Ovary (tissue), 9 donors: ENCODE results near the gene CHST4. TPM values are rescaled to one million over a fixed set of nuclear protein-coding genes. Genes with fewer than 3 reads are reported as not detected.
"Not testable (repeated sequence)": the region's sequence is repeated elsewhere in the genome, so short reads cannot be mapped to it uniquely, and the experiment has no call there.

ENCODE experiments used
- DNase-seq, 5 donors: peaks; one replicate each; pipeline ENCODE4 v3.0.0-alpha.2; 2019 to 2020
- H3K27ac ChIP-seq, 2 donors: fragments of 200-600 bp; one replicate each; pipeline versions ENCODE4 v1.5.1 to v1.8.0; 2019 to 2022
- H3K27me3 ChIP-seq: fragments of 200-600 bp; one replicate; pipeline ENCODE4 v1.8.0; 2022
- H3K36me3 ChIP-seq: fragments of 200-600 bp; sonication (generic); one replicate; pipeline ENCODE4 v1.5.1; 2019
- H3K4me1 ChIP-seq: one replicate; pipeline ENCODE4 v1.8.1; 2013; ENCODE audit warnings: mild to moderate bottlenecking, moderate library complexity; ENCODE audit not compliant: insufficient read depth
- H3K4me3 ChIP-seq: fragments of 200-600 bp; sonication (generic); one replicate; pipeline ENCODE4 v1.5.1; 2017
- H3K9me3 ChIP-seq, 2 donors: fragments of 200-600 bp in 1 of 2; sonication (generic) in 1 of 2; one replicate each; pipeline versions ENCODE4 v1.5.1 to v1.8.1; 2013 to 2019; ENCODE audit warnings: mild to moderate bottlenecking in 1 of 2, moderate library complexity in 1 of 2
- EP300 ChIP-seq: sonication (generic); formaldehyde crosslinking; IDR thresholded peaks from one replicate; pipeline ENCODE4 v1.6.1; 2017; ENCODE audit warnings: antibody characterized with exemption
- POLR2A ChIP-seq: fragments of 450-650 bp; IDR thresholded peaks from one replicate; pipeline ENCODE4 v1.6.1; 2017; ENCODE audit warnings: antibody characterized with exemption, mild to moderate bottlenecking, moderate library complexity
- WGBS, 3 donors: extraction: QIAGEN DNeasy Blood & Tissue Kit in 1 of 3; methylation state at CpG; one replicate each; pipeline versions ENCODE4 v1.1.5 to v1.1.7; 2013 to 2017; 5-methylcytosine and 5-hydroxymethylcytosine counted together
- intact Hi-C, 4 donors: fragments of 100-400 bp; cut with DNase I; formaldehyde crosslinking; loops; one replicate each; pipeline versions ENCODE4 v1.11.0 to v1.15.1; 2022 to 2023
- polyA plus RNA-seq, 2 donors: library from polyadenylated mRNA; stranded (reverse); fragments of 200-250 nt in 1 of 2; fragments of 350-450 nt in 1 of 2; fragmentation: Illumina TruSeq in 1 of 2; extraction: RNeasy Lipid Tissue Mini Kit (QIAGEN cat#74804) in 1 of 2; gene quantifications; one replicate each; pipeline ENCODE4 v1.2.3, GENCODE V29; 2013 to 2014
- total RNA-seq, 7 donors: library from RNA; depleted of rRNA in 2 of 7; stranded (reverse); fragments of >200 nt in 2 of 7; fragmentation: NEBNext Ultra II Directional in 3 of 7; extraction: Animal tissue kit (Norgen Biotek cat#: 25700) in 3 of 7; gene quantifications; one replicate each; pipeline versions ENCODE4 v1.1.0 to v1.2.4, GENCODE V29; 2016 to 2023
- TF ChIP-seq, protein P1 (sequence below), 3 donors: fragments of 450-650 bp in 2 of 3; fragments of 200-600 bp in 1 of 3; IDR thresholded peaks; one replicate each; pipeline versions ENCODE4 v1.5.1 to v1.8.0; 2016 to 2022; ENCODE audit warnings: antibody characterized with exemption in 3 of 3, mild to moderate bottlenecking in 1 of 3
- donor health status: DM: no; HTN: no; CAD: no; lungs with moderate emphysema.
- donor health status: DM: no; HTN: no; CAD: no.
- donor health status: Bipolar disorder and iron deficiency.
- donor health status: DM: yes; HTN: yes; CAD: no.
- donor health status: DM: no; HTN: no; CAD: no.
- donor health status: DM: yes; HTN: yes; CAD: no.

The CHST4 gene
- total and polyA plus RNA-seq, 9 donors = 0.05 to 4.0 (median 0.43) TPM; not detected in 3

DNA sequence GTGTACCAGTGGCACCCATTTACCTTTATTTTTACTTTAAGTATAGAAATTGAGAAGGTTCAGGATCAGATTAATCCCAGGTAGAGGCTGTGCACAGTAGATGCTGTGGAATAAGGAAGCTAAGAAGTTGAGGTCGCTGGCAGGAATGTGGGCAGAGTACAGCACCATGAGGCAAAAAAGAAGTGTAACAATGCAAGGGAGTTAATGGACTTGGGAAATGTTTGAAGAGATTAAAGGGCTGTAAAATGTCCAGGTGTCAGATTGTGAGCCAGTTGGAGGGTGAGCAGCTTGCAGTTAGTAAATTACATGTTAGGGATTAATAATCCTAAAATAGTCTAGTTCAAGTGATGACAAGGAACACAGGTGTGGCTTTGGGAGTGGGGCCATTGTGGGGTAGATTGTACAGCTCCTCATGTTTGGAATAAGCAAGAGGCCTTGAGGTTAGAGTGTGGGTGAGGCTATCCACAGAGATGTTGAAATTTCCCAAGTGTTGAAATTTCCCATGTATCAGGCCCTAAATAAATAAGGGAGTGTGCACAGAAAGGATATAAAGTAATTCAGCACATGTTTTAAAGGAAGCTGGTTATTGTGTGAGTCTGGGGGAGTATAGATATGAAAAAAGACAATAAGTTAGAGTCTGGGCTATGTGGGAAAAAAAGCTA, 29.1 kb downstream of the CHST4 start:
- no peaks in the 10 kb centered on the region for H3K9me3 ChIP-seq
- H3K36me3 ChIP-seq = no peaks in the 10 kb centered on the region
- no peak for DNase-seq
- no peaks in the 10 kb centered on the region for H3K27me3 ChIP-seq
- 73 to 90% (median 81%) methylated on average over 1 of the region's 1 CpG for WGBS, 3 donors
- no peak overlapping the region for H3K27ac ChIP-seq
- no peak overlapping the region for H3K4me3 ChIP-seq
- no peaks in the 10 kb centered on the region for H3K4me1 ChIP-seq
- intact Hi-C loops = no loop called here
- TF ChIP-seq POLR2A (no peak), EP300 (no peak)
- TF ChIP-seq, protein P1, sequence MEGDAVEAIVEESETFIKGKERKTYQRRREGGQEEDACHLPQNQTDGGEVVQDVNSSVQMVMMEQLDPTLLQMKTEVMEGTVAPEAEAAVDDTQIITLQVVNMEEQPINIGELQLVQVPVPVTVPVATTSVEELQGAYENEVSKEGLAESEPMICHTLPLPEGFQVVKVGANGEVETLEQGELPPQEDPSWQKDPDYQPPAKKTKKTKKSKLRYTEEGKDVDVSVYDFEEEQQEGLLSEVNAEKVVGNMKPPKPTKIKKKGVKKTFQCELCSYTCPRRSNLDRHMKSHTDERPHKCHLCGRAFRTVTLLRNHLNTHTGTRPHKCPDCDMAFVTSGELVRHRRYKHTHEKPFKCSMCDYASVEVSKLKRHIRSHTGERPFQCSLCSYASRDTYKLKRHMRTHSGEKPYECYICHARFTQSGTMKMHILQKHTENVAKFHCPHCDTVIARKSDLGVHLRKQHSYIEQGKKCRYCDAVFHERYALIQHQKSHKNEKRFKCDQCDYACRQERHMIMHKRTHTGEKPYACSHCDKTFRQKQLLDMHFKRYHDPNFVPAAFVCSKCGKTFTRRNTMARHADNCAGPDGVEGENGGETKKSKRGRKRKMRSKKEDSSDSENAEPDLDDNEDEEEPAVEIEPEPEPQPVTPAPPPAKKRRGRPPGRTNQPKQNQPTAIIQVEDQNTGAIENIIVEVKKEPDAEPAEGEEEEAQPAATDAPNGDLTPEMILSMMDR (IDR thresholded peaks at IDR 0.05) = no peak

DNA sequence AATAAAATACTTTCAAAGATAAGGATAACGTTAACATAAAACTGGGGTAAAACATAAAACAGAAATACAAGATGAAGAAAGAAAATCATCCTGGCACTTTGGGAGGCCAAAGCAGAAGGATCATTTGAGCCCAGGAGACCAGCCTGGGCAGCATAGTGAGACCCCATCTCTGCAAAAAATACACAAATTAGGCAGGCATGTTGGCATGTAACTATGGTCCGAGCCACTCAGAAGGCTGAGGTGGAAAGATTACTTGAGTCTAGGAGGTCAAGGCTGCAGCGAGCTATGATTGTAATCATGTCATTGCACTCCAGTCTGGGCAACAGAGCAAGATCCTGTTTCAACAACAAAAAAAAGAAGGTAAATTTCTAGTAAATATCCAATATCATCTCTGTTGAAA, 31.1 kb downstream of the CHST4 start:
- no peaks in the 10 kb centered on the region for H3K36me3 ChIP-seq
- H3K27me3 ChIP-seq = no peaks in the 10 kb centered on the region
- no peaks in the 10 kb centered on the region for H3K4me1 ChIP-seq
- H3K4me3 ChIP-seq = no peak overlapping the region
- TF ChIP-seq EP300 (no peak), POLR2A (no peak)
- TF ChIP-seq, protein P1 (IDR thresholded peaks at IDR 0.05) = no peak
- 67 to 76% (median 71%) methylated on average over 3 of the region's 3 CpGs for WGBS, 3 donors
- intact Hi-C loops = no loop called here
- H3K27ac ChIP-seq = no peak overlapping the region
- no peaks in the 10 kb centered on the region for H3K9me3 ChIP-seq
- DNase-seq = no peak

DNA sequence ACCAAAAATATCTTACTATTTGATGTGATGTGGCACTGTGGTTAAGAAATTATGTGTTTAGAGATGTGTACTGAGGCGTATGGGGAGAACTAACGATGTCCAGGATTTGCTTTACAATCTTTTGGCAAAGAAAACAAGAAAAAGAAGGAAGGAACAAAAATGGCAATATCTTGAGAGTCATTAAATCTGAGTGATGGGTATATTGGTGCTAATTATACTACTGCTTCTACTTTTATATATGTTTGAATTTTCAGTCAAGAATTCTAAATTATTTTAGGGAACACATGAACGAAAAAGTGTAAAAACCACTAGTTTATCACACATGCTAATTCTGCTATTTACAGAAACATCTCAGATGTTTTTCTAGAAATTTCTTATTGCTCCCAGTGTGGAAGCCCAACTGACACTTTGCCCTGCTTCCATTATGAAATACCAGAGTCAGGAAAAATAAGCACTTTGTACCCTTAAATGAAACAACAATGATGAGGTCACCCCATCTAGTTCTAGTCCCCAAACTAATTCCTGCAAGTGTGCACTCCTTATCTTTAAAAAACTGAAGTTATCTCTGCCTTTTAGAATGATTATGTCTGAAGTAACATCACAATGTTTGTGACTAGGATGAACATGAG, 31.8 kb downstream of the CHST4 start:
- no peak for TF ChIP-seq POLR2A
- no peak for TF ChIP-seq EP300
- TF ChIP-seq, protein P1 (IDR thresholded peaks at IDR 0.05) = no peak
- H3K36me3 ChIP-seq = no peaks in the 10 kb centered on the region
- intact Hi-C loops = no loop called here

DNA sequence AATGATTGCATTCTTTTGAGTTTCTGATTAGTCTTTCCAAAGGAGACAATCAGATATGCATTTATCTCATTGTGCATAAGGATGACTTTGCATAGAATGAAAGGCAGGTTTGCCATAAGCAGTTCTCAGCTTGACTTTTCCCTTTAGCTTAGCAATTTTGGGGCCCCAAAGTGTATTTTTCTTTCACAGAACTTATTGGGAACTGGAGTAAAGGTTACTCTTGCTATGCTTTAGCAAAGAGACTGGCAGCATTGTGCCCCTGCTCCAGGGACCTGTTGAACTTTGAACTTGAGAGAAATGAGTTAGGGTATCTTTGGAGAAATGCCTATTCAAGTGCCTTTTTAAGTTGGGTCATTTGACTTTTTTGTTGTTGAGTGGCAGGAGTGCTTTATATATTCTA, 33.6 kb downstream of the CHST4 start:
- Histone ChIP-seq H3K4me1 (no peaks in the 10 kb centered on the region), H3K36me3 (no peaks in the 10 kb centered on the region), H3K4me3 (no peak overlapping the region), H3K9me3 (no peaks in the 10 kb centered on the region), H3K27me3 (no peaks in the 10 kb centered on the region), H3K27ac (no peak overlapping the region)
- no peak for TF ChIP-seq POLR2A
- TF ChIP-seq, protein P1 (IDR thresholded peaks at IDR 0.05) = no peak
- TF ChIP-seq EP300 = no peak
- intact Hi-C loops = no loop called here
- DNase-seq = no peak

More for the DNA sequence above, 31.8 kb downstream of the CHST4 start:
- Histone ChIP-seq H3K9me3 (no peaks in the 10 kb centered on the region), H3K4me3 (no peak overlapping the region), H3K27me3 (no peaks in the 10 kb centered on the region), H3K4me1 (no peaks in the 10 kb centered on the region), H3K27ac (no peak overlapping the region)
- no peak for DNase-seq
- 48 to 56% (median 52%) methylated on average over 3 of the region's 3 CpGs for WGBS, 3 donors

- intact Hi-C loops, H3K4me3 ChIP-seq, H3K27ac ChIP-seq, H3K4me1 ChIP-seq, DNase-seq, H3K9me3 ChIP-seq, H3K27me3 ChIP-seq, H3K36me3 ChIP-seq: not testable (repeated sequence)
- WGBS, 3 donors = 76 to 87% (median 78%) methylated on average over 8 of the region's 8 CpGs
Measured at GRCh38 chr16:71561886-71562285, 35.7 kb downstream of the CHST4 start.
